Globus pallidus (tissue), 1 donor: ENCODE results near the gene PKD1.

ENCODE experiments used
- DNase-seq: peaks from one replicate; pipeline ENCODE4 v3.0.0-alpha.2; 2015; ENCODE audit warnings: low spot score

PKD1 gene

GRCh38 chr16:2170080-2170479 lies 34.4 kb upstream of the PKD1 start:
- no peak for DNase-seq

GRCh38 chr16:2167068-2167638 lies 31.5 kb upstream of the PKD1 start:
- no peak for DNase-seq

GRCh38 chr16:2166263-2167067 lies 30.8 kb upstream of the PKD1 start:
- no peak for DNase-seq

GRCh38 chr16:2165861-2166260 lies 30.2 kb upstream of the PKD1 start:
- DNase-seq, result no peak

GRCh38 chr16:2163211-2163881 lies 27.6 kb upstream of the PKD1 start:
- DNase-seq, result no peak

GRCh38 chr16:2162676-2163118 lies 27.0 kb upstream of the PKD1 start:
- no peak for DNase-seq

- no peak for DNase-seq
Observed at GRCh38 chr16:2161911-2162310, 26.2 kb upstream of the PKD1 start.

- no peak for DNase-seq
Observed at GRCh38 chr16:2160915-2161551, 25.3 kb upstream of the PKD1 start.

- peak; percentile 67 for DNase-seq
Observed at GRCh38 chr16:2159175-2159838, 23.6 kb upstream of the PKD1 start.

- no peak for DNase-seq
Observed at GRCh38 chr16:2158262-2158638, 22.6 kb upstream of the PKD1 start.

- DNase-seq, result no peak
Observed at GRCh38 chr16:2157480-2158261, 22.0 kb upstream of the PKD1 start.

GRCh38 chr16:2156849-2157224 lies 21.1 kb upstream of the PKD1 start:
- DNase-seq, result no peak

- DNase-seq, result no peak
Observed at GRCh38 chr16:2155977-2156848, 20.5 kb upstream of the PKD1 start.

GRCh38 chr16:2155091-2155950 lies 19.6 kb upstream of the PKD1 start, which contains the start of gene TRAF7:
Gene TRAF7, plus strand, starts transcription at chr16:2155782. Its CDS starts 8,139 bp downstream, at chr16:2163921.
- DNase-seq, result peak; percentile 100

- no peak for DNase-seq
Observed at GRCh38 chr16:2154533-2155090, 18.9 kb upstream of the PKD1 start.

- DNase-seq, result no peak
Observed at GRCh38 chr16:2152695-2153506, 17.2 kb upstream of the PKD1 start.

- DNase-seq, result no peak
Observed at GRCh38 chr16:2151188-2152091, 15.7 kb upstream of the PKD1 start.
